HepG2 (cell line): ENCODE results near the gene SOX13. TPM values are rescaled to one million over a fixed set of nuclear protein-coding genes. Genes with fewer than 3 reads are reported as not detected.

ENCODE experiments used
- SP2 ChIP-seq: sonication (generic); formaldehyde crosslinking; IDR thresholded peaks from 2 replicates; pipeline ENCODE4 v1.5.1; 2020; ENCODE audit warnings: mild to moderate bottlenecking, missing genetic modification reagents
- ZNF274 ChIP-seq: sonication (generic); formaldehyde crosslinking; IDR thresholded peaks from 2 replicates; pipeline ENCODE4 v1.5.1; 2020; ENCODE audit warnings: mild to moderate bottlenecking, missing genetic modification reagents
- polyA plus RNA-seq, 8 experiments: library from polyadenylated mRNA; depleted of rRNA in 3 of 8; stranded (reverse) in 7 of 8; unstranded in 1 of 8; fragments of >200 nt; fragmentation: Illumina TruSeq in 4 of 8; extraction: Trizol in 4 of 8; gene quantifications; 2 replicates each; pipeline versions ENCODE4 v1.2.1 to v1.2.3, GENCODE V29; 2011 to 2016; ENCODE audit warnings: low read depth in 4 of 8, missing spikeins in 1 of 8, mixed read lengths in 1 of 8; ENCODE audit not compliant: insufficient read depth in 1 of 8
- total RNA-seq, 5 experiments: library from RNA; depleted of rRNA; stranded (reverse); fragments of >200 nt; fragmentation: Illumina TruSeq; extraction: Trizol; gene quantifications; 2 replicates each; pipeline ENCODE4 v1.2.3, GENCODE V29; 2016; ENCODE audit warnings: low read depth in 1 of 5
- TF ChIP-seq, protein P1 (sequence below): sonication (generic); formaldehyde crosslinking; IDR thresholded peaks from 2 replicates; pipeline ENCODE4 v1.9.0; 2021; ENCODE audit warnings: mild to moderate bottlenecking, missing genetic modification reagents
- TF ChIP-seq, protein P2 (sequence below): sonication (generic); formaldehyde crosslinking; IDR thresholded peaks from 2 replicates; pipeline ENCODE4 v1.5.1; 2020; ENCODE audit warnings: missing genetic modification reagents, mild to moderate bottlenecking, borderline replicate concordance

Gene SOX13
- total and polyA plus RNA-seq, 2 of the 13 experiments (the other 11 are each of a cell fraction or from before 2014, with no cell fraction given) = 13.3 to 15.8 TPM

DNA sequence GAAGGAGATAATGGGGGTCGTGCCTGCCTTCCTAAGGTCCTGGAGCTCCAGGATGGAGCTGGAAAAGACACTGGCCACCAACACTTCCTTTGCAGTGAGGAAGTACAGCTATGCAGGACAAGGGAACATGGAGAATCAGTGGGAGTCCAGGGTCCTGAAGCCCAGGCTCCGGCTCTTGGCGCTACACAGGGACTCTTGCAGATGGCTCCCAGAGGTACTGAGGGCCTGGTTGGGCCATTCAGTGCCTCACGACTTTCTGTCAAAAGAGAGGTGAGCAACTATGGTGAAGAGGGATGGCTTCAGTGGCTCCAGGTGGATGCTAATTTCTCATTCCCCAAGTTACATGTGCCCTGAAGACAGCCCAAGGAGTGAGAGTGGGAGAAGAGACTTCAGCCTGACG, 80.8 kb downstream of the SOX13 start (continued):
- TF ChIP-seq, protein P1, sequence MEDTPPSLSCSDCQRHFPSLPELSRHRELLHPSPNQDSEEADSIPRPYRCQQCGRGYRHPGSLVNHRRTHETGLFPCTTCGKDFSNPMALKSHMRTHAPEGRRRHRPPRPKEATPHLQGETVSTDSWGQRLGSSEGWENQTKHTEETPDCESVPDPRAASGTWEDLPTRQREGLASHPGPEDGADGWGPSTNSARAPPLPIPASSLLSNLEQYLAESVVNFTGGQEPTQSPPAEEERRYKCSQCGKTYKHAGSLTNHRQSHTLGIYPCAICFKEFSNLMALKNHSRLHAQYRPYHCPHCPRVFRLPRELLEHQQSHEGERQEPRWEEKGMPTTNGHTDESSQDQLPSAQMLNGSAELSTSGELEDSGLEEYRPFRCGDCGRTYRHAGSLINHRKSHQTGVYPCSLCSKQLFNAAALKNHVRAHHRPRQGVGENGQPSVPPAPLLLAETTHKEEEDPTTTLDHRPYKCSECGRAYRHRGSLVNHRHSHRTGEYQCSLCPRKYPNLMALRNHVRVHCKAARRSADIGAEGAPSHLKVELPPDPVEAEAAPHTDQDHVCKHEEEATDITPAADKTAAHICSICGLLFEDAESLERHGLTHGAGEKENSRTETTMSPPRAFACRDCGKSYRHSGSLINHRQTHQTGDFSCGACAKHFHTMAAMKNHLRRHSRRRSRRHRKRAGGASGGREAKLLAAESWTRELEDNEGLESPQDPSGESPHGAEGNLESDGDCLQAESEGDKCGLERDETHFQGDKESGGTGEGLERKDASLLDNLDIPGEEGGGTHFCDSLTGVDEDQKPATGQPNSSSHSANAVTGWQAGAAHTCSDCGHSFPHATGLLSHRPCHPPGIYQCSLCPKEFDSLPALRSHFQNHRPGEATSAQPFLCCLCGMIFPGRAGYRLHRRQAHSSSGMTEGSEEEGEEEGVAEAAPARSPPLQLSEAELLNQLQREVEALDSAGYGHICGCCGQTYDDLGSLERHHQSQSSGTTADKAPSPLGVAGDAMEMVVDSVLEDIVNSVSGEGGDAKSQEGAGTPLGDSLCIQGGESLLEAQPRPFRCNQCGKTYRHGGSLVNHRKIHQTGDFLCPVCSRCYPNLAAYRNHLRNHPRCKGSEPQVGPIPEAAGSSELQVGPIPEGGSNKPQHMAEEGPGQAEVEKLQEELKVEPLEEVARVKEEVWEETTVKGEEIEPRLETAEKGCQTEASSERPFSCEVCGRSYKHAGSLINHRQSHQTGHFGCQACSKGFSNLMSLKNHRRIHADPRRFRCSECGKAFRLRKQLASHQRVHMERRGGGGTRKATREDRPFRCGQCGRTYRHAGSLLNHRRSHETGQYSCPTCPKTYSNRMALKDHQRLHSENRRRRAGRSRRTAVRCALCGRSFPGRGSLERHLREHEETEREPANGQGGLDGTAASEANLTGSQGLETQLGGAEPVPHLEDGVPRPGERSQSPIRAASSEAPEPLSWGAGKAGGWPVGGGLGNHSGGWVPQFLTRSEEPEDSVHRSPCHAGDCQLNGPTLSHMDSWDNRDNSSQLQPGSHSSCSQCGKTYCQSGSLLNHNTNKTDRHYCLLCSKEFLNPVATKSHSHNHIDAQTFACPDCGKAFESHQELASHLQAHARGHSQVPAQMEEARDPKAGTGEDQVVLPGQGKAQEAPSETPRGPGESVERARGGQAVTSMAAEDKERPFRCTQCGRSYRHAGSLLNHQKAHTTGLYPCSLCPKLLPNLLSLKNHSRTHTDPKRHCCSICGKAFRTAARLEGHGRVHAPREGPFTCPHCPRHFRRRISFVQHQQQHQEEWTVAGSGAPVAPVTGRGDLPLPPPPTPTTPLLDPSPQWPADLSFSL (CRISPR knock-in tag) = no peak
- TF ChIP-seq ZNF274 (CRISPR knock-in tag) (no peak), SP2 (no peak)
- TF ChIP-seq, protein P2, sequence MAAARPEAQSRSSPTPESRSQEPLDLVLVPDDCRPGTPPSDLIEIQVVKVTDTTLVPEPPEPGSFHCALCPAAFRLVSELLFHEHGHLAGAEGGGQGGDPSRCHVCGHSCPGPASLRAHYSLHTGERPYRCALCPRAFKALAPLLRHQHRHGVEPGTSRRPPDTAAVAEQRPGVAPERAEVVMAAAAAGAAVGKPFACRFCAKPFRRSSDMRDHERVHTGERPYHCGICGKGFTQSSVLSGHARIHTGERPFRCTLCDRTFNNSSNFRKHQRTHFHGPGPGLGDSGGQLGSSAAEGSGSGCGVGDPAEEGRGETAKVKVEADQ = no peak
